MCF 10A (cell line): Measurements from ENCODE around the gene ARHGAP8. TPM values are rescaled to one million over a fixed set of nuclear protein-coding genes. Genes with fewer than 3 reads are reported as not detected.

Experiments
- BruUV-seq: library from RNA; stranded (reverse); fragments of 400-500 nt; replicated peaks from 2 replicates; lab custom pipeline; 2021; lab: Mats Ljungman, UMichigan
- CTCF ChIA-PET: fragments of 300-600 bp; sonication (Branson Sonifier 250); formaldehyde crosslinking; extraction: SDS; loops from one replicate; lab custom pipeline; 2021; ENCODE audit warnings: antibody characterized with exemption, inconsistent platforms; lab: Yijun Ruan, JAX
- POLR2A ChIA-PET: fragments of 300-600, 350-650 bp; sonication (Branson Sonifier 250); formaldehyde crosslinking; extraction: SDS; loops from one replicate; lab custom pipeline; 2020; ENCODE audit warnings: antibody characterized with exemption, inconsistent platforms; lab: Yijun Ruan, JAX
- DNase-seq: peaks from one replicate; pipeline ENCODE4 v3.0.0-alpha.2; 2018; ENCODE audit not compliant: unreplicated experiment
- H3K27ac Mint-ChIP-seq: one replicate; pipeline ENCODE4 v1.8.0; 2022; ENCODE audit warnings: mild to moderate bottlenecking, low read depth, mixed read lengths; ENCODE audit not compliant: unreplicated experiment
- H3K27me3 Mint-ChIP-seq: one replicate; pipeline ENCODE4 v1.8.0; 2022; ENCODE audit warnings: mixed read lengths; ENCODE audit not compliant: insufficient read depth, unreplicated experiment
- H3K36me3 Mint-ChIP-seq: one replicate; pipeline ENCODE4 v1.8.0; 2022; ENCODE audit warnings: mild to moderate bottlenecking, moderate library complexity, mixed read lengths; ENCODE audit not compliant: insufficient read depth, unreplicated experiment
- H3K4me1 Mint-ChIP-seq: one replicate; pipeline ENCODE4 v1.8.0; 2022; ENCODE audit warnings: mixed read lengths; ENCODE audit not compliant: insufficient read depth, unreplicated experiment
- H3K4me3 Mint-ChIP-seq: one replicate; pipeline ENCODE4 v1.8.0; 2022; ENCODE audit warnings: mild to moderate bottlenecking, moderate library complexity, mixed read lengths; ENCODE audit not compliant: unreplicated experiment
- H3K9me3 Mint-ChIP-seq: one replicate; pipeline ENCODE4 v1.8.0; 2022; ENCODE audit warnings: mixed read lengths; ENCODE audit not compliant: unreplicated experiment
- CTCF ChIP-seq: fragments of 200-600 bp; IDR thresholded peaks from one replicate; pipeline ENCODE4 v1.8.0; 2022; ENCODE audit warnings: antibody characterized with exemption, mild to moderate bottlenecking; ENCODE audit not compliant: unreplicated experiment
- intact Hi-C: fragments of 100-400 bp; cut with micrococcal nuclease; formaldehyde crosslinking; loops from 2 replicates; pipeline ENCODE4 v1.14.1; 2022
- total RNA-seq: library from RNA; stranded (reverse); gene quantifications from 2 replicates; pipeline ENCODE4 v1.2.3, GENCODE V29; 2022

ARHGAP8 gene
- total RNA-seq, 1 experiment from 2014 or later, result 18.6 TPM

- no peak for TF ChIP-seq CTCF
- Mint-ChIP-seq H3K9me3 (no peaks in the 10 kb centered on the region), H3K36me3 (peaks cover 12% of the 10 kb centered on the region), H3K4me3 (no peak overlapping the region), H3K4me1 (no peaks in the 10 kb centered on the region), H3K27me3 (no peaks in the 10 kb centered on the region), H3K27ac (no peak overlapping the region)
- no TSS peak for BruUV-seq
- DNase-seq, result no peak
- intact Hi-C loops, result no loop called here
- POLR2A ChIA-PET, result no interaction called here
- CTCF ChIA-PET, result no interaction called here
Observed at GRCh38 chr22:44807232-44807631, 54.9 kb downstream of the ARHGAP8 start.

GRCh38 chr22:44807915-44808690, 55.7 kb downstream of the ARHGAP8 start:
- DNase-seq, result no peak
- Mint-ChIP-seq H3K9me3 (peaks cover 4% of the 10 kb centered on the region), H3K4me1 (no peaks in the 10 kb centered on the region), H3K27ac (no peak overlapping the region), H3K4me3 (no peak overlapping the region), H3K36me3 (peaks cover 10% of the 10 kb centered on the region), H3K27me3 (no peaks in the 10 kb centered on the region)
- POLR2A ChIA-PET, result no interaction called here
- intact Hi-C loops, result no loop called here
- BruUV-seq, result no TSS peak
- TF ChIP-seq CTCF, result no peak
- CTCF ChIA-PET, result interaction anchor here (0.6 kb wide), 1 partner anchor 272 kb away, joined by 4 read pairs; no protein-coding TSS in a partner anchor

GRCh38 chr22:44809456-44809855, 57.1 kb downstream of the ARHGAP8 start:
- POLR2A ChIA-PET, result no interaction called here
- Mint-ChIP-seq H3K4me1 (no peaks in the 10 kb centered on the region), H3K27me3 (no peaks in the 10 kb centered on the region), H3K27ac (no peak overlapping the region), H3K9me3 (peaks cover 12% of the 10 kb centered on the region), H3K4me3 (no peak overlapping the region), H3K36me3 (peaks cover 10% of the 10 kb centered on the region)
- CTCF ChIA-PET, result no interaction called here
- no TSS peak for BruUV-seq
- intact Hi-C loops, result no loop called here
- no peak for TF ChIP-seq CTCF
- DNase-seq, result no peak

GRCh38 chr22:44811141-44811540, 58.8 kb downstream of the ARHGAP8 start:
- intact Hi-C loops, result no loop called here

More at GRCh38 chr22:44811141-44811540, 58.8 kb downstream of the ARHGAP8 start:
- no peak overlapping the region for H3K4me3 Mint-ChIP-seq
- ChIA-PET CTCF (no interaction called here), POLR2A (no interaction called here)
- no peaks in the 10 kb centered on the region for H3K4me1 Mint-ChIP-seq
- no peak overlapping the region for H3K27ac Mint-ChIP-seq
- no peak for DNase-seq
- H3K9me3 Mint-ChIP-seq, result peaks cover 12% of the 10 kb centered on the region
- TF ChIP-seq CTCF, result no peak
- no TSS peak for BruUV-seq
- peaks cover 10% of the 10 kb centered on the region for H3K36me3 Mint-ChIP-seq
- no peaks in the 10 kb centered on the region for H3K27me3 Mint-ChIP-seq
